ENCODE results near the gene CRTC1. TPM values are rescaled to one million over a fixed set of nuclear protein-coding genes. Genes with fewer than 3 reads are reported as not detected.
A peak's percentile ranks its signal among the peaks of the same experiment; 100 is the strongest.

CRTC1 gene, protein sequence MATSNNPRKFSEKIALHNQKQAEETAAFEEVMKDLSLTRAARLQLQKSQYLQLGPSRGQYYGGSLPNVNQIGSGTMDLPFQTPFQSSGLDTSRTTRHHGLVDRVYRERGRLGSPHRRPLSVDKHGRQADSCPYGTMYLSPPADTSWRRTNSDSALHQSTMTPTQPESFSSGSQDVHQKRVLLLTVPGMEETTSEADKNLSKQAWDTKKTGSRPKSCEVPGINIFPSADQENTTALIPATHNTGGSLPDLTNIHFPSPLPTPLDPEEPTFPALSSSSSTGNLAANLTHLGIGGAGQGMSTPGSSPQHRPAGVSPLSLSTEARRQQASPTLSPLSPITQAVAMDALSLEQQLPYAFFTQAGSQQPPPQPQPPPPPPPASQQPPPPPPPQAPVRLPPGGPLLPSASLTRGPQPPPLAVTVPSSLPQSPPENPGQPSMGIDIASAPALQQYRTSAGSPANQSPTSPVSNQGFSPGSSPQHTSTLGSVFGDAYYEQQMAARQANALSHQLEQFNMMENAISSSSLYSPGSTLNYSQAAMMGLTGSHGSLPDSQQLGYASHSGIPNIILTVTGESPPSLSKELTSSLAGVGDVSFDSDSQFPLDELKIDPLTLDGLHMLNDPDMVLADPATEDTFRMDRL
- polyA plus RNA-seq (ENCODE audit: insufficient read depth in 1 of 5, insufficient read length in 5 of 5, low replicate concordance in 1 of 5) = 10 to 100 TPM; 12.8 to 26.9 (median 16.0) TPM
- long read RNA-seq, donor 1, partial matches to known transcripts = 18 of 20 reads
- long read RNA-seq, donor 1, other reads (novel, unspliced or antisense) = 0 of 20 reads
- long read RNA-seq, donor 2 = 0 reads
- long read RNA-seq, donor 3, partial matches to known transcripts = 10 of 11 reads
- long read RNA-seq, donor 3, other reads (novel, unspliced or antisense) = 0 of 11 reads
- long read RNA-seq, donor 4 = 0 reads
- long read RNA-seq, donor 5, partial matches to known transcripts = 0 of 1 reads
- long read RNA-seq, donor 5, other reads (novel, unspliced or antisense) = 0 of 1 reads
- long read RNA-seq, donor 6, full-length matches to known transcripts = 5 of 17 reads
- long read RNA-seq, donor 6, partial matches to known transcripts = 12 of 17 reads
- long read RNA-seq, donor 6, other reads (novel, unspliced or antisense) = 0 of 17 reads
- long read RNA-seq, donor 7, full-length matches to known transcripts = 6 of 29 reads
- long read RNA-seq, donor 7, partial matches to known transcripts = 23 of 29 reads
- long read RNA-seq, donor 7, other reads (novel, unspliced or antisense) = 0 of 29 reads
- long read RNA-seq, donor 8 = 0 reads

DNA sequence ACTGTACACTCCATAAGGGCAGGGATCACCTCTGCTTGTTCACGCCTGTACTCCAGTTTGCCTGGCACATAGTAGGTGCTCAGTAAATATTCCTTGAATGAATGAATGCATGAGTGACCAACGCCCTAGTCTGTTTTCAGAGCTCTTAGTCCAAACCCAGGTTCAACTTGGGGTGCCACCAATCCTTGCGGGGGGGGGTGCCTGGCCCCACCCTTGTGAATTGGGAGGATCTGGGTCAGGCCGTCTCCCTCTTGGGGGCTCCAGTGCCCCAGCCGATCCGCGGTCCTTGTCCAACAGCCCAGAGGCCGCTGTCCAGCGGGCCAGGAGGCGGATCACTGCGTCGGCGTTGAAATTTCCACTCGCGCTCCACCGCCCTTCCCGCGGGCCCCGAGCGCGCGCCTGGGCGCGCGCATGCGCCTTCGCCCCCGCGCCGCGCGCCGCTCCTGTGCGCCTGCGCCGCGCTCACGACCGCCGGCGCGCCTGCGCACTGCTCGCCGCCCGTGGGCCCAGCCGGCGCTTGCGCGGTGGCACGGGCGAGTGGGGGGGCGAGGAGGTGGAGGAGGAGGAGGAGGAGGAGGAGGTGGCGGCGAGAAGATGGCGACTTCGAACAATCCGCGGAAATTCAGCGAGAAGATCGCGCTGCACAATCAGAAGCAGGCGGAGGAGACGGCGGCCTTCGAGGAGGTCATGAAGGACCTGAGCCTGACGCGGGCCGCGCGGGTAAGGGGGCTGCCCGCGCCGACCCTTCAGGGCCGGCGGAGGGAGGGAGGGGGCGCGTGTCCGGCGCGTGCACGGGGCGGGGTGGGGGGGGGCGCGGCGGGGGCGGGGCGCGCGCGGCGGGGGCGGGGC lies at the start of gene CRTC1:
Gene CRTC1 (plus strand): TSS at position 572 of the 849 bp plus-strand sequence. CDS start 23 bp downstream, at position 595.
- peak; percentile 92 to 93 for DNase-seq

DNA sequence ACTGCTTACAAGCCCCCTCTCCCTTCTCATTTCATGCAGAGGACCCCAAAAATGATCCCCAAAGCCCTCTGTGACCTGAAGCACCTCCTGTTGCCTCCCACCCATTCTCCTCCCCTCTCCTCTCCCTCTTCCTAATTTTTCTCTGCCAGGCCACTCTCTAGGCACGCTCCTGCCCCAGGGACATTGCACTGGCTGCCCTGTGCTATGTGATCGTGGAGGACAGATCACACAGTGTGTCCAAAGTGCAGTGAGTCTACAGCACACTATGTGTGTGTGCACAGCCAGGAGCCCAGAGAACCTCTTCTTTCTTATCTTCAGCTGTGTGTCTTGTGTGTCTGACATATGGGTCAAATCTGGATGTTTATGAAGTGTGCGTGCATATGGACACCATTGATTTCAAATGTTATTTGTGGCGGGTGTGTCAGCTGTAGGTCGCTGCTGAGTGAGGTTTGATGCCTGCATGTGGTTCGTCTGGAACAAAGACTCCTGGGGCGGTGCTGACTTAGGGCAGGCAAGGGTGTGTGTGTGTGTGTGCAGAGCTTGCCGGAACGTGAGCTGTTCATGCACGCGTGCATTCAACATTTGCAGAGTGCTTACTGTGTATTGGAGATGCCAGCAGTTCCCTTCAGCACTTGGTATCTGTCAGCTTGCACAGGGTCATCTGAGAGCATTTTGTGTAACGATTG lies 48.7 kb upstream of the CRTC1 start:
- no peak for DNase-seq

GRCh38 chr19:18635831-18636182 lies 47.7 kb upstream of the CRTC1 start:
- no peak for DNase-seq

DNA sequence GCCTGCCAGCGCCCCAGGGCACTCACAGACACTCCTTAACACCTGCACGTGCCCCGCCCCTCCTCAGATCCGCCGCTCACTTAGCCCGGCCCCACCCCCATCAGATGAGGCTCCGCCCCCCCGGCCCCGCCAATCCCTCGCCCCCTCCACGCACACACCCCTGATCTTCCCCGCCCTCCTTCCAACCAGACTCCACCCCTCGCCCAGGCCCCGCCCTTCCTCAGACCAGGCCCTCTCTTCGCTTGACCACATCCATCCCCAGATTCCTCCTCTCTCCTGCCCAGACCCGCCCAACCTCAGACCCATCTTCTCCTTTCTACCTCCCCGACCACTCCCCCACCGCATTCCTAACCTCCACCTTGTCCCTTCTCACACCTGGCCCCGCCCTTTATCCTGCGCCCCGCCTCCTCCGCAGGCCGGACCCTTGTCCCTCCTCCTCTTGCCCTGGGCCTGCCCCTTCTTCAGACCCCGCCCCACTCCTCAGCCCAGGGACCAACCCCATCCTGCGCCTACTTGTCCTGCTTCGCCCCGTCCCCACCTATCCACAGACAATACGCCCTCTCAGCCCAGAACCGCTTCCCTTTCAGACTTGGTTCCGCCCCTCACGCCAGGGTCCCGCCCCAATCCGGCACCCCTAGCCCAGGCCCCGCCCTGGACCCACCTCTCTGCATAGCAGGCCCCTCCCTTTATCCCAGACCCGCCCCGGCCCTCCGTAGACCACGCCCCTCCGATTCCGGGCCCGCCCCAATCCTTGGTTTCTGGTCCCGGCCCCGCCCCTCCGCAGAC lies 47.1 kb upstream of the CRTC1 start:
- DNase-seq = peak; percentile 84 to 87

DNA sequence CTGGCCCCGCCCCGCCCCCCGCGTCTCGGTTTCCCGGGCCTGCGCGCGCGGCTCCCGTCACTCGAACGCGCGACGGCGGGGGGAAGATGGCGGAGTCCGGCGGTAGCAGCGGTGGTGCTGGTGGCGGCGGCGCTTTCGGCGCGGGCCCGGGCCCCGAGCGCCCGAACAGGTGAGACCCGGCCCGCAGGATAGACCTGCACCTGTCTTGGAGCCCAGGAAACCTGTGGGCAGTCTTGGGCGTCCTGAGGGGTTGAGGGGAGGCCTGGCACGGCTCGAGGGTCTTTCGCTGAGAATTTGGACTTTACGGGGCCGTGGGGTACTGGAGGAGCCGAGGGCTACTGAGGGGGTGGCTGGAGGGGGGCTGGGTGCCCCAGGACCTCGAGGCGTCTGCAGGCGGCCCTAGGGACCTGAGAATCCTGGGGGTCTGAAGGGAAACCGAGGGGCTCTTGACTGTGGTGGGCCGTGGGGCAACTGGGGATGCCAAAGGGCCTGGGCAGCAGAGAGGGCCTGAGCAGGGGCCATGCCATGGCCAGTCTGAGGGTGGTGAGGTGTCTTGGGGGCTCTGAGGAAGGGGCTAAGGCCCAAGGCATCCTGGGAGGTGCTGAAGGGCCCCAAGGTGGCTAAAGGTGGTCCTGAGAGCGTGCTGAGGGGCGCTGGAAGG lies 46.4 kb upstream of the CRTC1 start, which contains the start of gene KLHL26:
Gene KLHL26 (plus strand): TSS at position 60 of the 661 bp plus-strand sequence. CDS start 27 bp downstream, at position 87.
- no peak for DNase-seq

- DNase-seq = no peak
Measured at GRCh38 chr19:18637673-18638630, 45.5 kb upstream of the CRTC1 start.

- DNase-seq = no peak
Measured at GRCh38 chr19:18639706-18640243, 43.7 kb upstream of the CRTC1 start.

DNA sequence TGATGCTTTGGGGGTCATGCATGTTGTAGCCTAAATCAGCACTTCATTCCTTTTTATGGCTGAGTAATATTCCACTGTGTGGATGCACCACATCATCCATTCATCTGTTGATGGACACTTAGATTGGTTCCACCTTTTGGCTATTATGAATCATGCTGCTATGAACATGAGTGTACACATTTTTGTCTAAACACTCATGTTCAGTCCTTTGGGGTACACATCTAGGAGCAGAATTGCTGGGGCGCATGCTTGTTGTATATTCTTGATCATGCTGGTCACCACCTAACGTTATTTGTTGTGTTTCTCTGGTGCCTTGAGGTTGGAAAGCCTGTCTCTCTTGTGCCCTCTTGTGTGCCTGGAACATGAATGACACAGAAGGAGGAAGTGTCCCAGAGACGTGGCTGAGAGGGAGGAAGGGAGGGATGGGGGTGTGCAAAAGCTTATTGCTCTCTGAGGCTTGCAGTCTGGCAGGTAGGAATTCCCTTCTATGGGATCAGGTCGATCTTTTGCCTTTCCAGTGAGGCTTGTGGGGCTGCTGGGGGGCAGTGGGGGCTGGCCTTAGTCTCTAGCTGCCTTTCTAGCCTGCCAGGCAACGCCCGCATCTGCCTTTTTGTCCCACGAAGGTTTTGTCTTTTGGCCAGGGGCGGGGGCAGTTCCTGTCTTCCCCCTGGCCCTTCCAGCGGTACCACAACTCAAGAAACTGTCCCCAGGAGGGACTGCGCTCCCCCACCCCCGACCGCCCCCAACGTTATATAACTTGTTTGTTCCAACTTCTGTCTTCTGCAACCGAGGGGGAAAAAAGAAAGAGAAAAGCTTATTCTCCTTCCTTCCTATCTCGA lies 39.1 kb upstream of the CRTC1 start:
- no peak for DNase-seq

DNA sequence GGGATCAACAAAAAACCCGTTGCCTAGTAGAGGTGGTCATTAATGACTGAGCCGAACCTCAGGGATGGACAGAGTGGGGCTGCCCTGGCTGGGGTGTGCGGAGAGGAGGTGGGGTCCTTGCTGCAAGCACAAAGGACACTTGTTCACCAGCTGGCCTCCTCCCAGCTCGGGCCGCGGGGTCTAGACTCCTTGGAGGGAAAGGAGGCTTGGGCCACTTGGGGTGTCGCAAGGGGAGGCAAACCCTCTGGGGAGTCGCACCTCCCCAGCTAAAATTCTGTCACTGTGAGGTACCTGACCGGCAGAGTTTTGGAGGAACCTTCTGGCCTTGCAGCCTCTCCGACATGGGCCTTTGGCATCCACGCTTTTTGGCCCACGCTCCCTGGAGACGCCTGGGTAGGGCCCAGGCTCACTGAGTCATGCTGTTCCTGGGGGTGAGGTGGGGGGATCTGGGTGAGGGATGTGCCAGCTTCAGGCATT lies 38.4 kb upstream of the CRTC1 start:
- no peak for DNase-seq

DNA sequence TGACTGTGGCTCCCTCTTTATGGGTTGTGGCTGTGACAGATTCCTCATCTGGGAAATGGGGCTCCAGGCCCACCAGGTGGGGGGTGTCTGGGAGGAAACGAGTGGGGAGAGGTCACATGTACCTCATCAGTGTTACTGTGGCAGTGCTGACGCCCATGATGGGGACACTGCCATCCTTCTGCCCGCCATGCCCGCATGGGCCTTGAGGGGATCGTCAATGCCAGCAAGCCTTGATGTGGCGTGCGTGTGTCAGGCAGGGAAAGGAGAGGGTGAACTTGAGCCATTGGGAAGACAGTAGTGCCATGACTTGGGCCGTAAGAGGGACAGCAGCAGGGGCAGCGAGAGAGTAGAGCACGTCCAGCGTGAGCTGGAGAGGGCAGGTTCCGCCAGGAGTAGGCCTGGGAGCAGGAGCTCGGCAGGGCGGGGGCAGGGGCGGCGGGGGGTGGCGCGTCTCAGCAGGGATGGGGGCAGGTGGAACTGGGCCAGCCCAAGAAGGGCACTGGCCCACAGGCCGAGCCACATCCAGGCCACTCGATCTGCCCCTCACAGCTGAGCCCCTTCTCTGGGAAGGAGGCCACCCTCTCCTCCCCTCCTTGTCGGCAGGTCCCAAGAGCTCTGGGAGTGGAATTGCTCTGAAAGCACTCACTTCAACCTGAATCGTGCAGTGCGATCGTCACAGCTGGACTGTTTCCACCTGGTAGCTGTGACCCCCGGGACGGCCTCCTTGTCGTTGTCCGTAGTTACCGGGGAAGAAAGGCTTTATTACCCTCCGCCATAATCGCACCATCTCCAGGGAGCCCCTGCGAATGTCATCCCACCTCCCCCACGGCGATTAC lies 36.7 kb upstream of the CRTC1 start:
- peak; percentile 45 to 65 for DNase-seq

GRCh38 chr19:18647371-18647767 lies 36.1 kb upstream of the CRTC1 start:
- DNase-seq = no peak

DNA sequence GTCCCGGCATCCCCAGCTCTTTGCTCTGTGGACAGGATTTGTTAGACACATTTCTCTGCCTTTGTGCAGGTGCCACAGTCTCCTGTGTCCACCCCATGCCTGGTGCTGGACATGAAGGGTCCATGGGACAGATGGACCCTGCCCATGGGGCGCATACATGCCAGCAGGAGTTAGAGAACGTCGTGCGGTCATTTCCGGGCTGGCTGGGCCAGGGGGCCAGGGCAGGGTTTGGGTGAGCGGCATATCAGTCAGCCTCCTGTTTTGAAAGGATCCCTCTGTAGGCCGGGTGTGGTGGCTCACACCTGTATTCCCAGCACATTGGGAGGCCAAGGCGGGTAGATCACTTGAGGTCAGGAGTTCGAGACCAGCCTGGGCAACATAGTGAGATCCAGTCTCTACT lies 35.7 kb upstream of the CRTC1 start:
- DNase-seq = no peak

DNA sequence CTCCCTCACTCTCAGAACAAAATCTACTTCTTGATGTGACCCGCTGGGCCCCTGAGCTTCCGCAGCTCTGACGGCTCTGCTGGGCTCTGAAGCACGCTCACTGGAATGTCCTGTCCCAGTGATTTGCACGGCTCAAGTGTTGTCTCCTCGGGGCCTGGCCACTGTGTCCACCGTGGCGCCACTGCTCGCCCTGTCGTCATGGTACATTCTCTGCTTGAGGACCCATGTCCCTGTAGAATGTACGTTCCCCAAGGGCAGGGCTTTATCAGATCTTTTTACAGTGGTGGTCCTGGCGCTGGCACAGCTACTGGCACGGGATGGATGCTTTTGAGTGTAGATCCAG lies 34.5 kb upstream of the CRTC1 start:
- DNase-seq = no peak

DNA sequence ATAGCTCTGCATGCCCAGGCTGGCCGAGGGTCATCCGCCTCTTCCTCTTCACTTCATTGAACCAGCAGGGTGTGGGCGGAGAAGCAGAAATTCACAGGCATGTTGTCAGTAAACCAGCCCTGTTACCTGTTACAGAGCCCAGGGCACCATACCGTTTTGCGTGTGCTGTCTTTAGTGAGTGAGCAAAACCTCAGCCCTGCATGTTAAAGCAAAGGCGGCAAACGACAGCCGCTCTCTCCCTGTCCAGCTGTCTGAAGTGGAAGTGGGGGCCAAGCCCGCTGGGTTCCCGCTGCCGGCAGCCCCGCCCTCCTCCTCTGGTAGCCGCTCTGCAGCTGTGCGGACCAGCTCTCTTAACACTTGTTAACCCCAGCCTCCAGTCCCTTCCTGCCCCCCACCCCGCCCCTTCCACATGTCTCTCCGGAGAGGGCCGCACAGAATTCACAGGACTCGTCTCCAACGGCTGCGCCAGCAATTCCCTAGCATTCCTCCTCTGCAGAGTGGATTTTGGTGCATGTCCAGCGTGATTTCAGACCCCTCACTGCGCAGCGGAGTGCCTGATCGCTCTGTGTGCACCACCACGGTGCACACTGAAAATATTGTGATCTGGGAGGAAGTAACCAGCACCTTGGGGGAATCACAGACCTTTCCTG lies 34.0 kb upstream of the CRTC1 start:
- peak; percentile 50 to 60 for DNase-seq

- no peak for DNase-seq
Measured at GRCh38 chr19:18650021-18650390, 33.5 kb upstream of the CRTC1 start.
